HepG2 (cell line): ENCODE results near the gene AK8. TPM values are rescaled to one million over a fixed set of nuclear protein-coding genes. Genes with fewer than 3 reads are reported as not detected.
A peak's percentile ranks its signal among the peaks of the same experiment; 100 is the strongest.

Source experiments
- ATAC-seq: fragments of 200-7000 bp; cut with Tn5 transposase; 3 replicates; pipeline ENCODE4 v1.9.1; 2020; ENCODE audit warnings: mild to moderate bottlenecking, moderate library complexity
- BruUV-seq: library from RNA; stranded (reverse); fragments of 400-500 nt; replicated peaks from 2 replicates; lab custom pipeline; 2021; lab: Mats Ljungman, UMichigan
- CTCF ChIA-PET: fragments of 300-600 bp; formaldehyde crosslinking; extraction: SDS; loops from one replicate; lab custom pipeline; 2021; ENCODE audit warnings: low total read pairs, inconsistent platforms, low intra/inter-chr PET ratio; lab: Yijun Ruan, JAX
- POLR2A ChIA-PET: fragments of 350-600 bp; sonication (Branson Sonifier 250); formaldehyde crosslinking; loops from one replicate; lab custom pipeline; 2020; ENCODE audit warnings: antibody characterized with exemption, inconsistent platforms; lab: Yijun Ruan, JAX
- DNase-seq: peaks from one replicate; pipeline ENCODE4 v3.0.0-alpha.2; 2015; ENCODE audit warnings: low spot score
- FAIRE-seq: peaks from 3 replicates; lab custom pipeline; 2011; peaks lifted over from hg19 to GRCh38; lab: Jason Lieb, UNC
- H2AFZ ChIP-seq: one replicate; pipeline ENCODE4 v1.6.1; 2011; ENCODE audit warnings: low read length, inconsistent platforms
- H3K27ac ChIP-seq: fragments of 300-600 bp; 3 replicates; pipeline ENCODE4 v1.8.0; 2011; ENCODE audit warnings: mixed run types, mild to moderate bottlenecking, mixed read lengths, low read length, inconsistent platforms; ENCODE audit not compliant: insufficient read depth; ENCODE audit errors: extremely low read length
- H3K27me3 ChIP-seq, 2 experiments: fragments of 200-600 bp in 1 of 2; 2 replicates in 1 of 2; 3 replicates in 1 of 2; pipeline versions ENCODE4 v1.6.0 to v1.8.0; 2011; ENCODE audit warnings: low read length in 2 of 2, mild to moderate bottlenecking in 2 of 2, moderate library complexity in 2 of 2, inconsistent platforms in 1 of 2; ENCODE audit not compliant: insufficient read depth in 2 of 2, control insufficient read depth in 1 of 2
- H3K36me3 ChIP-seq, 2 experiments: fragments of 200-600 bp in 1 of 2; replicated peaks in 1 of 2; 2 replicates in 1 of 2; 3 replicates in 1 of 2; pipeline versions ENCODE4 v1.5.1 to v1.8.0; 2011; ENCODE audit warnings: low read length in 2 of 2, inconsistent platforms in 1 of 2; ENCODE audit not compliant: insufficient read depth in 2 of 2, control insufficient read depth in 1 of 2
- H3K4me1 ChIP-seq: 2 replicates; pipeline ENCODE4 v1.5.1; 2012; ENCODE audit warnings: low read length, inconsistent platforms; ENCODE audit not compliant: insufficient read depth
- H3K4me2 ChIP-seq: 2 replicates; pipeline ENCODE4 v1.6.0; 2011; ENCODE audit warnings: low read depth, low read length, inconsistent platforms
- H3K4me3 ChIP-seq, 3 experiments: fragments of 200-600 bp in 1 of 3; sonication (generic), shearing (Covaris generic) in 1 of 3; replicated peaks in 1 of 3; 2 replicates each; pipeline ENCODE4 v1.5.1; 2011 to 2016; ENCODE audit warnings: low read length in 3 of 3, inconsistent platforms in 2 of 3, low read depth in 2 of 3, mild to moderate bottlenecking in 2 of 3, control low read depth in 1 of 3, mixed read lengths in 1 of 3; ENCODE audit not compliant: insufficient read depth in 1 of 3
- H3K79me2 ChIP-seq: one replicate; pipeline ENCODE4 v1.6.1; 2011; ENCODE audit warnings: low read length, inconsistent platforms; ENCODE audit not compliant: insufficient read depth
- H3K9ac ChIP-seq: 2 replicates; pipeline ENCODE4 v1.6.0; 2011; ENCODE audit warnings: mild to moderate bottlenecking, low read depth, low read length, inconsistent platforms; ENCODE audit not compliant: insufficient read depth
- H3K9me3 ChIP-seq: 2 replicates; pipeline ENCODE4 v1.5.1; 2012; ENCODE audit warnings: mild to moderate bottlenecking, low read length
- H4K20me1 ChIP-seq: 2 replicates; pipeline ENCODE4 v1.6.0; 2011; ENCODE audit warnings: inconsistent platforms, mild to moderate bottlenecking, low read length, moderate library complexity; ENCODE audit not compliant: insufficient read depth
- IKZF4 ChIP-seq: sonication (generic); formaldehyde crosslinking; IDR thresholded peaks from 2 replicates; pipeline ENCODE4 v1.5.1; 2020; ENCODE audit warnings: borderline replicate concordance, mild to moderate bottlenecking, low read depth, missing genetic modification reagents; ENCODE audit errors: not compliant biosample characterization
- KLF11 ChIP-seq: IDR thresholded peaks from 2 replicates; pipeline ENCODE4 v1.6.1; 2016; ENCODE audit warnings: missing compliant biosample characterization
- SOX13 ChIP-seq, 3 experiments: fragments of 450-650 bp in 1 of 3; sonication (generic) in 1 of 3; formaldehyde crosslinking in 1 of 3; IDR thresholded peaks in 2 of 3; conservative IDR thresholded peaks in 1 of 3; 2 replicates each; pipeline versions ENCODE4 v1.5.0 to v1.6.1; 2016 to 2020; ENCODE audit warnings: antibody characterized with exemption in 1 of 3, mild to moderate bottlenecking in 1 of 3, missing compliant biosample characterization in 1 of 3, missing genetic modification reagents in 1 of 3, moderate library complexity in 1 of 3
- ZNF737 ChIP-seq: sonication (generic); formaldehyde crosslinking; IDR thresholded peaks from 2 replicates; pipeline ENCODE4 v1.5.0; 2020; ENCODE audit warnings: missing genetic modification reagents, mild to moderate bottlenecking, borderline replicate concordance
- WGBS: methylation state at CpG from one replicate; pipeline ENCODE4 v1.1.6; 2017; ENCODE audit warnings: low lambda C conversion rate; 5-methylcytosine and 5-hydroxymethylcytosine counted together
- in situ Hi-C: cut with HindIII; loops from 2 replicates; pipeline ENCODE4 v1.10.0; 2017; ENCODE audit warnings: low pct_unique_long_range_greater_than_20kb; ENCODE audit not compliant: extremely low pct_ligation_motif_present
- intact Hi-C: fragments of 100-400 bp; cut with micrococcal nuclease; formaldehyde crosslinking; loops from one replicate; pipeline ENCODE4 v1.10.0; 2022; ENCODE audit not compliant: unreplicated experiment
- polyA plus RNA-seq, 8 experiments: library from polyadenylated mRNA; depleted of rRNA in 3 of 8; stranded (reverse) in 7 of 8; unstranded in 1 of 8; fragments of >200 nt; fragmentation: Illumina TruSeq in 4 of 8; extraction: Trizol in 4 of 8; gene quantifications; 2 replicates each; pipeline versions ENCODE4 v1.2.1 to v1.2.3, GENCODE V29; 2011 to 2016; ENCODE audit warnings: low read depth in 4 of 8, missing spikeins in 1 of 8, mixed read lengths in 1 of 8; ENCODE audit not compliant: insufficient read depth in 1 of 8
- total RNA-seq, 5 experiments: library from RNA; depleted of rRNA; stranded (reverse); fragments of >200 nt; fragmentation: Illumina TruSeq; extraction: Trizol; gene quantifications; 2 replicates each; pipeline ENCODE4 v1.2.3, GENCODE V29; 2016; ENCODE audit warnings: low read depth in 1 of 5
- TF ChIP-seq, protein P1 (sequence below): sonication (generic); formaldehyde crosslinking; IDR thresholded peaks from 2 replicates; pipeline ENCODE4 v1.5.1; 2020; ENCODE audit warnings: mild to moderate bottlenecking, missing genetic modification reagents, borderline replicate concordance
- TF ChIP-seq, protein P2 (sequence below): sonication (generic); formaldehyde crosslinking; IDR thresholded peaks from 2 replicates; pipeline ENCODE4 v1.4.0; 2020; ENCODE audit warnings: missing genetic modification reagents
- TF ChIP-seq, protein P3 (sequence below): IDR thresholded peaks from 2 replicates; pipeline ENCODE4 v1.6.1; 2018; ENCODE audit warnings: missing genetic modification reagents
- TF ChIP-seq, protein P4 (sequence below): fragments of 450-650 bp; IDR thresholded peaks from 2 replicates; pipeline ENCODE4 v1.6.1; 2016

AK8 gene
- total and polyA plus RNA-seq, 2 of the 13 experiments (the other 11 are each of a cell fraction or from before 2014, with no cell fraction given) = 0.11 TPM; not detected in 1

DNA sequence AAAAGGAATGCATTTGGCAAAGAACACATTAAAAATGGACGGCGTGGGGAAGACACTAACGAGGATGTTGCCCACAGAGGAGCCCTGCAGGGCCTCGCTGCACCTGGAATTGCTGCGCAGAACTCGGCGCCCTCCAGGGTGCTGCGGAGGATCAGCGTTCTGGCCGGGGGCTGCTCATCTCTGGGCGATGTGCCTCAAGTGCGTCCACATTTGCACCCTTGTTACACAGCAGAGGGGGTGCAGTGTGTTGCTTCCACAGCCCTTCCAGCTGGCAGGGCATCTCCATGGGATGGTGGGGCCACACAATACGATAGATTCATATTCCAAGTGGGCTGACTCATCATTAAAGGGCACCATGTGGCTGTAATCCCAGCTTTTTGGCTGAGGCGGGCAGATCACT is 63.1 kb downstream of the AK8 start (continued):
- TF ChIP-seq, protein P1, sequence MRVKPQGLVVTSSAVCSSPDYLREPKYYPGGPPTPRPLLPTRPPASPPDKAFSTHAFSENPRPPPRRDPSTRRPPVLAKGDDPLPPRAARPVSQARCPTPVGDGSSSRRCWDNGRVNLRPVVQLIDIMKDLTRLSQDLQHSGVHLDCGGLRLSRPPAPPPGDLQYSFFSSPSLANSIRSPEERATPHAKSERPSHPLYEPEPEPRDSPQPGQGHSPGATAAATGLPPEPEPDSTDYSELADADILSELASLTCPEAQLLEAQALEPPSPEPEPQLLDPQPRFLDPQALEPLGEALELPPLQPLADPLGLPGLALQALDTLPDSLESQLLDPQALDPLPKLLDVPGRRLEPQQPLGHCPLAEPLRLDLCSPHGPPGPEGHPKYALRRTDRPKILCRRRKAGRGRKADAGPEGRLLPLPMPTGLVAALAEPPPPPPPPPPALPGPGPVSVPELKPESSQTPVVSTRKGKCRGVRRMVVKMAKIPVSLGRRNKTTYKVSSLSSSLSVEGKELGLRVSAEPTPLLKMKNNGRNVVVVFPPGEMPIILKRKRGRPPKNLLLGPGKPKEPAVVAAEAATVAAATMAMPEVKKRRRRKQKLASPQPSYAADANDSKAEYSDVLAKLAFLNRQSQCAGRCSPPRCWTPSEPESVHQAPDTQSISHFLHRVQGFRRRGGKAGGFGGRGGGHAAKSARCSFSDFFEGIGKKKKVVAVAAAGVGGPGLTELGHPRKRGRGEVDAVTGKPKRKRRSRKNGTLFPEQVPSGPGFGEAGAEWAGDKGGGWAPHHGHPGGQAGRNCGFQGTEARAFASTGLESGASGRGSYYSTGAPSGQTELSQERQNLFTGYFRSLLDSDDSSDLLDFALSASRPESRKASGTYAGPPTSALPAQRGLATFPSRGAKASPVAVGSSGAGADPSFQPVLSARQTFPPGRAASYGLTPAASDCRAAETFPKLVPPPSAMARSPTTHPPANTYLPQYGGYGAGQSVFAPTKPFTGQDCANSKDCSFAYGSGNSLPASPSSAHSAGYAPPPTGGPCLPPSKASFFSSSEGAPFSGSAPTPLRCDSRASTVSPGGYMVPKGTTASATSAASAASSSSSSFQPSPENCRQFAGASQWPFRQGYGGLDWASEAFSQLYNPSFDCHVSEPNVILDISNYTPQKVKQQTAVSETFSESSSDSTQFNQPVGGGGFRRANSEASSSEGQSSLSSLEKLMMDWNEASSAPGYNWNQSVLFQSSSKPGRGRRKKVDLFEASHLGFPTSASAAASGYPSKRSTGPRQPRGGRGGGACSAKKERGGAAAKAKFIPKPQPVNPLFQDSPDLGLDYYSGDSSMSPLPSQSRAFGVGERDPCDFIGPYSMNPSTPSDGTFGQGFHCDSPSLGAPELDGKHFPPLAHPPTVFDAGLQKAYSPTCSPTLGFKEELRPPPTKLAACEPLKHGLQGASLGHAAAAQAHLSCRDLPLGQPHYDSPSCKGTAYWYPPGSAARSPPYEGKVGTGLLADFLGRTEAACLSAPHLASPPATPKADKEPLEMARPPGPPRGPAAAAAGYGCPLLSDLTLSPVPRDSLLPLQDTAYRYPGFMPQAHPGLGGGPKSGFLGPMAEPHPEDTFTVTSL = no peak
- TF ChIP-seq SOX13 (IDR thresholded peaks at IDR 0.05) = no peak
- TF ChIP-seq SOX13 (CRISPR knock-in tag; conservative IDR thresholded peaks at IDR 0.05 in 1 of 2, IDR thresholded peaks at IDR 0.05 in 1 of 2) = no peak

DNA sequence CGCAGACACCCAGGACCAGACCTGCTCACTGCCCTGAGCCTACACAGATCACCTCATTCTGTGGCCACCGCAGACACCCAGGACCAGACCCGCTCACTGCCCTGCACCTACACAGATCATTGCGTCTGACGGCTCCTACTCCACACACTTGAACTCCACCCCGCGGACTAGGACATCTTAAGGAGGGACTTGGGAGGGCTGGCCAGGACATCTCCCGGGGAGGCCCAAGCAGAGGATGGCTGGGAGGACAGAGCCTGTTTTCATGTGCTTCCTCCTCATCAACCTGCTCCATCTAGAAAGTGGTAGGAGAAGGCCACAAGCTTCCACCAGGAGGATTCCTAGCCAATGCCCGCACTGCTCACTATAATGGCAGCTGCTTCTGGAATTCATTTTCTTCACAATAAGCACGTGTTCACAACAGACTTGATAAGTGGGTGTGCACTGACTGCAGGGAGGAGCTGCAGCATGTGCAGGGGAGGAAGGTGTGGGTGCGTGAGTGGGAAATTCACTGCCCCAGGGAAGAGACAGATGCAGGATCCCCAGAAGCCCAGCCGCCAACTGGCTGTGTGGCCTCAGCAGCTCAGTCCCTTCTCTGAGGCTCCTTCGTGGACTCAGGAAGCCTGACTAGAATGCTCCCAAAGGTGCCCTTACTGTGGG is 64.8 kb downstream of the AK8 start:
- DNase-seq = no peak
- in situ Hi-C loops = no loop called here
- FAIRE-seq = no peak
- 70% methylated on average over 8 of the region's 13 CpGs for WGBS
- no peaks in the 10 kb centered on the region for H3K4me1 ChIP-seq
- no peaks in the 10 kb centered on the region for H3K36me3 ChIP-seq
- H3K4me2 ChIP-seq = no peak overlapping the region
- H3K9me3 ChIP-seq = no peaks in the 10 kb centered on the region
- ChIA-PET POLR2A (no interaction called here), CTCF (interaction anchor here (1.1 to 1.7 kb wide), 2 partner anchors 89 to 159 kb away, joined by 7 to 9 read pairs; no protein-coding TSS in a partner anchor)
- no peak for TF ChIP-seq KLF11 (CRISPR knock-in tag)
- TF ChIP-seq, protein P2, sequence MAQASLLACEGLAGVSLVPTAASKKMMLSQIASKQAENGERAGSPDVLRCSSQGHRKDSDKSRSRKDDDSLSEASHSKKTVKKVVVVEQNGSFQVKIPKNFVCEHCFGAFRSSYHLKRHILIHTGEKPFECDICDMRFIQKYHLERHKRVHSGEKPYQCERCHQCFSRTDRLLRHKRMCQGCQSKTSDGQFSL (CRISPR knock-in tag) = no peak
- TF ChIP-seq IKZF4 (CRISPR knock-in tag) = no peak
- TF ChIP-seq, protein P3, sequence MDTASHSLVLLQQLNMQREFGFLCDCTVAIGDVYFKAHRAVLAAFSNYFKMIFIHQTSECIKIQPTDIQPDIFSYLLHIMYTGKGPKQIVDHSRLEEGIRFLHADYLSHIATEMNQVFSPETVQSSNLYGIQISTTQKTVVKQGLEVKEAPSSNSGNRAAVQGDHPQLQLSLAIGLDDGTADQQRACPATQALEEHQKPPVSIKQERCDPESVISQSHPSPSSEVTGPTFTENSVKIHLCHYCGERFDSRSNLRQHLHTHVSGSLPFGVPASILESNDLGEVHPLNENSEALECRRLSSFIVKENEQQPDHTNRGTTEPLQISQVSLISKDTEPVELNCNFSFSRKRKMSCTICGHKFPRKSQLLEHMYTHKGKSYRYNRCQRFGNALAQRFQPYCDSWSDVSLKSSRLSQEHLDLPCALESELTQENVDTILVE (CRISPR knock-in tag) = no peak
- TF ChIP-seq ZNF737 (CRISPR knock-in tag) = no peak
- TF ChIP-seq, protein P4, sequence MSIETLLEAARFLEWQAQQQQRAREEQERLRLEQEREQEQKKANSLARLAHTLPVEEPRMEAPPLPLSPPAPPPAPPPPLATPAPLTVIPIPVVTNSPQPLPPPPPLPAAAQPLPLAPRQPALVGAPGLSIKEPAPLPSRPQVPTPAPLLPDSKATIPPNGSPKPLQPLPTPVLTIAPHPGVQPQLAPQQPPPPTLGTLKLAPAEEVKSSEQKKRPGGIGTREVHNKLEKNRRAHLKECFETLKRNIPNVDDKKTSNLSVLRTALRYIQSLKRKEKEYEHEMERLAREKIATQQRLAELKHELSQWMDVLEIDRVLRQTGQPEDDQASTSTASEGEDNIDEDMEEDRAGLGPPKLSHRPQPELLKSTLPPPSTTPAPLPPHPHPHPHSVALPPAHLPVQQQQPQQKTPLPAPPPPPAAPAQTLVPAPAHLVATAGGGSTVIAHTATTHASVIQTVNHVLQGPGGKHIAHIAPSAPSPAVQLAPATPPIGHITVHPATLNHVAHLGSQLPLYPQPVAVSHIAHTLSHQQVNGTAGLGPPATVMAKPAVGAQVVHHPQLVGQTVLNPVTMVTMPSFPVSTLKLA = 0 out of 2 replicates have a peak, but pooled peaks have one; percentile 5
- TF ChIP-seq, all 625 proteins: peak for 1
- H3K27me3 ChIP-seq = peaks cover 6 to 33% of the 10 kb centered on the region in 2 experiments; a peak in 4 of 5 replicates
- no peak overlapping the region for H3K4me3 ChIP-seq
- no peak overlapping the region for H2AFZ ChIP-seq
- no peak for ATAC-seq
- no TSS peak for BruUV-seq
- no peaks in the 10 kb centered on the region for H4K20me1 ChIP-seq
- H3K79me2 ChIP-seq = no peaks in the 10 kb centered on the region
- H3K27ac ChIP-seq = no peak overlapping the region
- intact Hi-C loops = loop anchor here (10.0 kb wide), 1 partner anchor 162 kb away; the partner anchor contains the start of gene GFI1B
- H3K9ac ChIP-seq = no peak overlapping the region
